Large intestine (tissue), 3 donors: Measurements from ENCODE around the gene HMGCS1. TPM values are rescaled to one million over a fixed set of nuclear protein-coding genes. Genes with fewer than 3 reads are reported as not detected.

Experiments
- DNase-seq, 2 donors: peaks; one replicate each; pipeline versions ENCODE4 v3.0.0 to v3.0.0-alpha.2; 2013
- H3K27ac ChIP-seq: one replicate; pipeline ENCODE4 v1.5.1; 2013; ENCODE audit warnings: low read length
- H3K27me3 ChIP-seq: 2 replicates; pipeline ENCODE4 v1.6.1; 2013; ENCODE audit warnings: low read length; ENCODE audit not compliant: control insufficient read depth, insufficient read depth
- H3K36me3 ChIP-seq: 2 replicates; pipeline ENCODE4 v1.6.1; 2013; ENCODE audit warnings: low read length; ENCODE audit not compliant: control insufficient read depth, insufficient read depth
- H3K4me1 ChIP-seq: one replicate; pipeline ENCODE4 v1.6.1; 2013; ENCODE audit warnings: low read length; ENCODE audit not compliant: control insufficient read depth, insufficient read depth
- H3K4me3 ChIP-seq: one replicate; pipeline ENCODE4 v1.5.1; 2013; ENCODE audit warnings: low read length
- H3K9me3 ChIP-seq: one replicate; pipeline ENCODE4 v1.6.1; 2013; ENCODE audit warnings: mild to moderate bottlenecking, low read depth, low read length, moderate library complexity; ENCODE audit not compliant: control insufficient read depth
- WGBS: methylation state at CpG from one replicate; pipeline ENCODE4 v1.1.5; 2013; ENCODE audit warnings: low lambda C conversion rate; ENCODE audit not compliant: insufficient coverage; 5-methylcytosine and 5-hydroxymethylcytosine counted together
- polyA plus RNA-seq: library from polyadenylated mRNA; unstranded; fragments of 120-200 nt; gene quantifications from one replicate; pipeline ENCODE4 v1.2.1, GENCODE V29; 2013

Gene HMGCS1
- polyA plus RNA-seq, 1 donor = 179 TPM

DNA sequence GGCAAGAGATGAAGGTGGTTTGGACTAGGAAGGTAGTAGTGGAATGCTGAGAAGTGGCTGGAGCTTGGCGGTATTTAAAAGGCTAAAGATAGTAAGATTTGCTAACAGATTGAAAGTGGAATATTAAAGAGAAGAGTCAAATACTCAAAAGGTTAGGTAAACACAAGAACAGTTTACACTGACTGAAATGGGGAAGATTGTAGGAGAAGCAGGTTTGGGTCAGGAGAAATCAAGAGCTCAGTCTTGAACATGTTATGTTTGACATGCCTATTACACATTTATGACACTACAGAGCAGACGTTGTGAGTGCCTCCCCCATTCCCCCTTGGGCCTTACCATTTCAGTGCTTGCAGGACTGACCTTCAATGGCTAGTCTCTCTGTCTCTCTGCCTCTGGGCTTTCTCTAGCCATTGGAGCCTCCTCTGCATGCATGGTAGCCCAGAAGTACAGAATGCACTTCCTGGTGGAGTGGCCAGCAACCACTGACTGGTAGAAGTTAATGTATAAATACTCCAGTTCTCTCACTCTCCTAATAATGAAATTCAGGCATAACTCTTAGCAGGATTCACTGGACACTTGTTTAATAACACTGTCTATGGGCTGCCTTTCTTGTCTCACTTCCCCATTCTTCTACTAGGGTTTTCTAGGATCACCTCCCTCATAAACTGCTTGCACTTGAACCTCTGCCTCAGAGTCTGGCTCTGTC, 56.8 kb downstream of the HMGCS1 start:
- no peak for DNase-seq
- H3K27ac ChIP-seq = no peak overlapping the region
- no peaks in the 10 kb centered on the region for H3K4me1 ChIP-seq
- WGBS = 10% methylated on average over 2 of the region's 2 CpGs
- no peaks in the 10 kb centered on the region for H3K27me3 ChIP-seq
- no peak overlapping the region for H3K4me3 ChIP-seq
- no peaks in the 10 kb centered on the region for H3K9me3 ChIP-seq
- H3K36me3 ChIP-seq = no peaks in the 10 kb centered on the region

- no peaks in the 10 kb centered on the region for H3K4me1 ChIP-seq
- no peak overlapping the region for H3K27ac ChIP-seq
- H3K9me3 ChIP-seq = no peaks in the 10 kb centered on the region
- no peak overlapping the region for H3K4me3 ChIP-seq
- DNase-seq = no peak
- WGBS = 46% methylated on average over 2 of the region's 2 CpGs
- no peaks in the 10 kb centered on the region for H3K27me3 ChIP-seq
- no peaks in the 10 kb centered on the region for H3K36me3 ChIP-seq
These were observed 57.5 kb downstream of the HMGCS1 start for GRCh38 chr5:43255704-43256103.

DNA sequence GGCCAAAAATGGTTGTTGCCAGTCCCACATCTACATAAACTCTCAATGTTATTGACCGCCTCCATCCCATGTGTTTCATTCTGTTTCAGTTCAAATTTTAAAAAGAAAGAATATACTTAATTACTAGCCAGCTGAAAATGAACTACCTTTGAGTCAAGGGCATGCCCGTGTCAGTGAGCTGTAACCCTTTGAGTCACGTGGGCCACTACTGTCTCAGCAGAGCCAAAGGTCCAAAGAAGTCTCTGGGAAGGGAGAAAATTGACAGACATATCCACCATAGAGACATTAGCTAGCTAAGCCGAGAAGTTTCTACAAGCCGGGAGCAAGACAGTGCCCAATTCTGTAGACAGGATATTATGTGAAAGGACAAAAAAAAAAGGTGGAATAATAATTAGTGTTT, 61.5 kb downstream of the HMGCS1 start:
- DNase-seq = no peak
- no peaks in the 10 kb centered on the region for H3K27me3 ChIP-seq
- no peaks in the 10 kb centered on the region for H3K9me3 ChIP-seq
- H3K4me3 ChIP-seq = no peak overlapping the region
- no peaks in the 10 kb centered on the region for H3K4me1 ChIP-seq
- H3K27ac ChIP-seq = no peak overlapping the region
- WGBS = 96% methylated on average over 3 of the region's 5 CpGs
- no peaks in the 10 kb centered on the region for H3K36me3 ChIP-seq

DNA sequence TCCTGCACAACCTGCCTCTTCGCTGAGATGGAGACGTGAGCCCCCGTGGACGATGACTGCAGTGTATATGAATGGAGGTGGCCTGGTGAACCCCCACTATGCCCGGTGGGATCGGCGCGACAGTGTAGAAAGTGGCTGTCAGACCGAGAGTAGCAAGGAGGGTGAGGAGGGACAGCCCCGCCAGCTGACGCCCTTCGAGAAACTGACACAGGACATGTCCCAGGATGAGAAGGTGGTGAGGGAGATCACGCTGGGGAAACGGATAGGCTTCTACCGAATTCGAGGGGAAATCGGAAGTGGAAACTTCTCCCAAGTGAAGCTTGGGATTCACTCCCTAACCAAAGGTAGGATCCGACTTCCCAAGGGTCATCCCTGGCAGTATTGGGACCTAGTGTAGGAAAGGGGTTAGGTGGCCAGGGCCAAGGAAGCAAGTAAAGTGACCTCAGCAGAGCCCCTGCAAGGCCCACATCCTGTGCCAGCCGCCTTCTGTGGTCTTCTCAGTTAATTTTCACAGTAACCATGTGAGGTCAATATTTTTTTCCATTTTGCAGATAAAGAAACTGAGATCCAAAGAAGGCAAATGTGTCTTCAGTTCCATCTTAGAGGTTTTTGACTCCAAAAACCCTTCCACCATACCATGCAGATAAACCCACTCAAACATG, 67.4 kb downstream of the HMGCS1 start:
- Histone ChIP-seq H3K27ac (no peak overlapping the region), H3K36me3 (no peaks in the 10 kb centered on the region), H3K9me3 (no peaks in the 10 kb centered on the region), H3K4me1 (no peaks in the 10 kb centered on the region), H3K4me3 (no peak overlapping the region), H3K27me3 (no peaks in the 10 kb centered on the region)
- DNase-seq = no peak
- WGBS = no CpG with 5 or more reads among the region's 19 CpGs

DNA sequence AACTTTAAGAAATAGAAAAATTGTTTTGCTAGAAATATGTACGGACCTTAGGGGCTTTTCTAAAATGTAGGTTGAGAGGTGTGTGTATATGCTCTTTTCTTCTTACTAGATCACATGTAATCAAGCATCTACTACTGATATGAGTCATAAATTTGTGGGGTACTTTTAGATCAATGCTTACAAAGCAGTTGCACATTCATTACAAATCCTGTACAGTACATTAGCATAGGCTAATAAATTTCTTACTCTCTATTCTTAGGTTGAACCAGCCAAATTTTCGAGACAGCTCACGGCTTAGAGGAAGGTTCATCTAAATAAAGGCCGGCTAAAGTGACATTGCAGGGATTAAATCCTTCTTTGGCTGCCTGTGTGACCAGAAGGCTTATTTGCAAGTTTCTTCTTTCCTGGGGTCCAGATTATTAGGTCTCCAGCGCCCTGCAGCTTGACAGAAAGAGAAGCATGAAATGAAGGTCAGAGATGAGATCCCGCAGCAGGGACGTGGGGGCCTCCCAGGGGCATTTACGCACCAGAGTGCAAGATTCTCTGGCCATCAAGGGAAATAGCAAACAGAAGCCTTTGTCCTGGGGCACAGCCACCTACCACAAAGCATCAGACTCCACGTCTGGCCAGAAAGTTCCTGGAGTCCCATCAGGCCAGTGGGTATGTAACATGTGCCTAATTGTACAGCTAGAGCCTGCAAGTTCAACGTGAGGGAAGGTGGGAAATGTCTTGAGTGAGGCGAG, 68.2 kb downstream of the HMGCS1 start:
- no peaks in the 10 kb centered on the region for H3K4me1 ChIP-seq
- WGBS = 67% methylated on average over 1 of the region's 11 CpGs
- no peak for DNase-seq

DNA sequence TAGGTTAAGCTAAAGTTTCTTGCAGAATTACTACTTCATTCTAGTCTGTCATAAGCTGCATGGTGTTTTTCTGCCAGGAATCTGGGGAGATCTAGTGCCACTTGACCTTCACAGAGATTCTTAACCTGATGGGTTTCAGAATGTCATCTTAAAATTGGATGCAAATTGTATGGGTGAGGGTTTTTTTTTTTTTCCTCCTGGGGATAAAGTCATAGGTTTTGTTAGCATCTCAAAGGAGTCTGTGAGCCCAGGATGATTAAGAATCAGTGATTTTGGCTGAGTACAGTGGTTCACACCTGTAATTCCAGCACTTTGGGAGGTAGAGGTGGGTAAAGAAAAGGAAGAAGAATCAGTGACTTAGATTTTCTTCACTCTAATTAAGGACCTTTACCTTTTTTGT, 69.9 kb downstream of the HMGCS1 start:
- Histone ChIP-seq H3K9me3 (no peaks in the 10 kb centered on the region), H3K4me3 (no peak overlapping the region), H3K36me3 (no peaks in the 10 kb centered on the region), H3K27me3 (no peaks in the 10 kb centered on the region), H3K27ac (no peak overlapping the region), H3K4me1 (no peaks in the 10 kb centered on the region)
- no peak for DNase-seq

More for the DNA sequence above, 68.2 kb downstream of the HMGCS1 start:
- Histone ChIP-seq H3K36me3 (no peaks in the 10 kb centered on the region), H3K9me3 (no peaks in the 10 kb centered on the region), H3K4me3 (no peak overlapping the region), H3K27me3 (no peaks in the 10 kb centered on the region), H3K27ac (no peak overlapping the region)

- H3K4me1 ChIP-seq = no peaks in the 10 kb centered on the region
- H3K9me3 ChIP-seq = no peaks in the 10 kb centered on the region
- H3K27me3 ChIP-seq = no peaks in the 10 kb centered on the region
- H3K27ac ChIP-seq = no peak overlapping the region
- no peak for DNase-seq
- WGBS = no CpG with 5 or more reads among the region's 1 CpG
- no peak overlapping the region for H3K4me3 ChIP-seq
- H3K36me3 ChIP-seq = no peaks in the 10 kb centered on the region
These were observed 71.0 kb downstream of the HMGCS1 start for GRCh38 chr5:43242196-43242595.

Other genes starting within 250 kb of the HMGCS1 start
- 40.1 TPM for gene ZNF131, start 192.5 kb downstream of the HMGCS1 start, polyA plus RNA-seq
- 0.21 TPM for gene NIM1K, start 121.2 kb downstream of the HMGCS1 start, polyA plus RNA-seq
- 5.2 TPM for gene CCL28, start 99.0 kb upstream of the HMGCS1 start, polyA plus RNA-seq
- 14.1 TPM for gene TMEM267, start 170.5 kb upstream of the HMGCS1 start, polyA plus RNA-seq
- 3.0 TPM for gene C5orf34, start 201.7 kb upstream of the HMGCS1 start, polyA plus RNA-seq
- 69.3 TPM for gene PAIP1, start 243.7 kb upstream of the HMGCS1 start, polyA plus RNA-seq